ENCODE measurements around the gene OR51D1. TPM values are rescaled to one million over a fixed set of nuclear protein-coding genes. Genes with fewer than 3 reads are reported as not detected.

The OR51D1 gene
- total and polyA plus RNA-seq, 5 donors: not detected

DNA sequence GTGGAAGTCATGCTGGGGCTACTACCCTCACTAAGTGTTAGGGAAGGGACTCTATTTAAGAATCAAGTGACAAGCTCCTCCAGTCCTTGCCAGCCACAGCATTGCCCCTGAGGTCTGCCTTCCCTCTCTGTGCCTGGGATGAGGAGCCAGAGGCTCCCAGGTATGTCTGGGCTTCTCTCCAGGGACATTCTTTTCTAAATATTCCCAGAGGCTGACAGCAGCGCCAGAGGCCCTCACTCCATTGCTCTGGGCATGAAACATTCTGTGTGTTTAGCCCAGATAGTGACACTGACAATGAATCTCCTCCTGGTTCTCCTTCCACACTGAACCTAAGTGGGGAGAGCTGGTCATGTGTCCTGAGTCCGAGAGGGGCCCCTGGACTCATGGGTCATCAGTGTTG lies 8.7 kb downstream of the OR51D1 start:
- DNase-seq: peak in 2 of 3 donors; percentile 48 to 53

DNA sequence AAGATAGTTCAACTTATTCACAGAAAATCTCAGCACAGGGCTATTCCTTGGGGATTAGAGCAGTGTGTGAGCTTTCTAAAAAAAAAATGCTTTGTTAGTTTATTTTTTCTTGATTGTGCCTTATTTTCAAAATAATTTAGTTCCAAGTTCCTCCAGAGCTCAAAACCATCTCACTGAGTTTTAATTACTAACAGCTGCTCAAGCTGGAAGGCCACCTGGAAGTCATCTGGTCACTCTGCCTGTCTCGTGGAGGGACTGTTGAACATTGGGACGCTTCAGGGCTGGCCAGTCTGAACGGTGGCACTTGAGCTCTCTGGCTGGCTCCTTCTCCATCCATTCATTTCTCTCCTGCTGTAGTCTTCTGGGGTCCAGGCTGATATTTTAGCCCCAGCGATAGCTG lies 10.5 kb downstream of the OR51D1 start:
- ATAC-seq (no peak), DNase-seq (no peak)
- WGBS: 54% methylated on average over 4 of the region's 4 CpGs

More for the DNA sequence above, 8.7 kb downstream of the OR51D1 start:
- H3K4me3 ChIP-seq (ENCODE audit: low read length): no peak overlapping the region
- ATAC-seq: peak; percentile 64 to 85
- H3K27ac ChIP-seq (ENCODE audit: low read length): peak overlapping the region; percentile 75
- no peaks in the 10 kb centered on the region for H3K27me3 ChIP-seq (ENCODE audit: control insufficient read depth, insufficient read depth)
- no peaks in the 10 kb centered on the region for H3K4me1 ChIP-seq (ENCODE audit: control insufficient read depth, insufficient read depth, low read length)
- 67% methylated on average over 2 of the region's 2 CpGs for WGBS
- intact Hi-C loops (cut with DNase I): no loop called here
- H3K9me3 ChIP-seq (ENCODE audit: control insufficient read depth, low read length): no peaks in the 10 kb centered on the region

DNA sequence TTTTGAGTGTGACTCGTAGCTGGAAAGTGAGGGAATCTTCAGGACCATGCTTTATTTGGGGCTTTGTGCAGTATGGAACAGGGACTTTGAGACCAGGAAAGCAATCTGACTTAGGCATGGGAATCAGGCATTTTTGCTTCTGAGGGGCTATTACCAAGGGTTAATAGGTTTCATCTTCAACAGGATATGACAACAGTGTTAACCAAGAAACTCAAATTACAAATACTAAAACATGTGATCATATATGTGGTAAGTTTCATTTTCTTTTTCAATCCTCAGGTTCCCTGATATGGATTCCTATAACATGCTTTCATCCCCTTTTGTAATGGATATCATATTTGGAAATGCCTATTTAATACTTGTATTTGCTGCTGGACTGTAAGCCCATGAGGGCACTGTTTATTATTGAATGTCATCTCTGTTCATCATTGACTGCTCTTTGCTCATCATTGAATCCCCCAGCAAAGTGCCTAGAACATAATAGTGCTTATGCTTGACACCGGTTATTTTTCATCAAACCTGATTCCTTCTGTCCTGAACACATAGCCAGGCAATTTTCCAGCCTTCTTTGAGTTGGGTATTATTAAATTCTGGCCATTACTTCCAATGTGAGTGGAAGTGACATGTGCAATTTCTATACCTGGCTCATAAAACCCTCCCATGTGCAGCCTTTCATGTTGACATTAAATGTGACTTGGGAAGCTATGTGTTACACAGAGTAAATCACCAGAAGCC lies 17.5 kb downstream of the OR51D1 start:
- ATAC-seq: no peak
- DNase-seq: no peak
- Histone ChIP-seq H3K4me3 (ENCODE audit: low read length) (no peak overlapping the region), H3K27me3 (ENCODE audit: control insufficient read depth, insufficient read depth) (no peaks in the 10 kb centered on the region), H3K9me3 (ENCODE audit: control insufficient read depth, low read length) (no peaks in the 10 kb centered on the region), H3K27ac (ENCODE audit: low read length) (no peak overlapping the region), H3K4me1 (ENCODE audit: control insufficient read depth, insufficient read depth, low read length) (no peaks in the 10 kb centered on the region)
- intact Hi-C loops (cut with DNase I): no loop called here
- WGBS: 79% methylated on average over 2 of the region's 2 CpGs

More for the DNA sequence above, 10.5 kb downstream of the OR51D1 start:
- Histone ChIP-seq H3K4me3 (ENCODE audit: low read length) (no peak overlapping the region), H3K9me3 (ENCODE audit: control insufficient read depth, low read length) (no peaks in the 10 kb centered on the region), H3K4me1 (ENCODE audit: control insufficient read depth, insufficient read depth, low read length) (no peaks in the 10 kb centered on the region), H3K27me3 (ENCODE audit: control insufficient read depth, insufficient read depth) (no peaks in the 10 kb centered on the region), H3K27ac (ENCODE audit: low read length) (no peak overlapping the region)
- intact Hi-C loops (cut with DNase I): no loop called here

DNA sequence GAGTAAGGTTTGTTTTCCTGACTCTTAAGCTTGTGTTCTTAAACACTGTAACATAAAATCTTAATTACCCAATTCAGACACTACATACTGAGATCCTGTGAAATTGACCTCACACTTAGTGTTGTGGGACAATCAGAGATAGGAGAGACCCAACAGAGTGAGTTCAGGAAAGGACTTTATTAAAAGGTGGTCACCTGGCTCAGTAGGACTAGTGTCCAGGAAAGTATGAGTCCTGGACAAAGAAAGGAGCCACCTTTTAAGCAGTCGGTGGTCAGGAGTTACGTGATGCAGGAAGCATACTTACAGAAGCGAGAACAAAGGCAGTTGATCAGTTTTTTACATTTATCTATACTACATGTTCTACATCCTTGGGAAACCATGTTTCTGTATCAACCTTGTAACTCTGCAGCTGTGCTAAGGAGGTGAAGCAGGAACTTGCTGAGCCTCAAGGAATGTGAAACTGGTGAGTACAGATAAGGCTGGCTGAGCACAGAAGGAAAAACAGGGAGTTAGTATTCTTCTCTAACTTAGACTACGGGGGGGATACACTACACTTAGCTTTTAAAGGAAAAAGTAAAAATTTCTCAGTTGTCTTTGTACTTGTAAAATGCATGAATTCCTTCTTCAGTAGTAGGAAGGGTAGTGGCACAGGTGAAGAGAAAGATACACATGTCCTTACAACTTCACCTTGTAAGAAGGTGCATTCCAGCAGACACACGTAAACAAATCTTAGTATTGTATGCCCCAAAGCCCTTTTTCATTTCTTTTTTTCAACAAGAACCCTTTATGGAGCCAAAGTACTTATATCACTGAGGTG lies 21.6 kb downstream of the OR51D1 start:
- Histone ChIP-seq H3K4me3 (ENCODE audit: low read length) (no peak overlapping the region), H3K27me3 (ENCODE audit: control insufficient read depth, insufficient read depth) (no peaks in the 10 kb centered on the region), H3K9me3 (ENCODE audit: control insufficient read depth, low read length) (no peaks in the 10 kb centered on the region), H3K4me1 (ENCODE audit: control insufficient read depth, insufficient read depth, low read length) (no peaks in the 10 kb centered on the region), H3K27ac (ENCODE audit: low read length) (no peak overlapping the region)
- ATAC-seq (no peak), DNase-seq (no peak)
- intact Hi-C loops (cut with DNase I): no loop called here
- 51% methylated on average over 5 of the region's 5 CpGs for WGBS

DNA sequence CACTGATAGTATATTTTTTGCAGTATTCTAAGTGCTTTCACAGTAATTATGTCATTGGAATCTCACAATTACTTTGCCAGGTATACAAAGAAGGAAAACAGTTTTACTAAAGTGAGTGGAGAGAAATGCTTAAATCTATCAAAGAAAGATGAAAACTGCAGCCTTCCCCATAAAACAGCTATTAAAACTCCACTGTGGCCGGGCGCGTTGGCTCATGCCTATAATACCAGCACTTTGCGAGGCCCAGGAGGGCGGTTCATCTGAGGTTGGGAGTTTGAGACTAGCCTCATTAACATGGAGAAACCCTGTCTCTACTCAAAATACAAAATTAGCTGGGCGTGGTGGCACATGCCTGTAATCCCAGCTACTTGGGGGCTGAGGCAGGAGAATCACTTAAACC lies 25.6 kb downstream of the OR51D1 start:
- no peak for ATAC-seq
- 92% methylated on average over 6 of the region's 6 CpGs for WGBS
- Histone ChIP-seq H3K27me3 (ENCODE audit: control insufficient read depth, insufficient read depth) (no peaks in the 10 kb centered on the region), H3K4me1 (ENCODE audit: control insufficient read depth, insufficient read depth, low read length) (no peaks in the 10 kb centered on the region), H3K27ac (ENCODE audit: low read length) (no peak overlapping the region), H3K9me3 (ENCODE audit: control insufficient read depth, low read length) (no peaks in the 10 kb centered on the region), H3K4me3 (ENCODE audit: low read length) (no peak overlapping the region)
- intact Hi-C loops (cut with DNase I): no loop called here
- DNase-seq: no peak

DNA sequence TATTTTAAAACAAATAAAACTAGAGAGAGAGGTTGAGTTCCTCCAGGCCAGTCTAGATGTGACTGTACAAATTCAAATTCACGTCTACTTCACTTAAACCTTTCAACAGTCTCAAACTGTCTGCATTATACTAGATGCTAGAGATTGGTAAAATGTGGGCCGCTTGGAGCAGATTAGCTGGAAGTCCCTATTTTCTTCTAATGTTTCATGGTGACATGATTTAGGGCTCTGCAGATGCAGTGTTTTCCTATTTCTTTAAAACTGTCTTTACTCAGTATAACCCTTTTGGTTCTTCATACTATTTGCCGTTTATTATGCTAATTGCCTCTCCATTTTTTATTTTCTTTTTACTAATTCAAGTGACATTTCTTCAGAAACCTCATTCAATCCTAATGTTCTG lies 26.9 kb downstream of the OR51D1 start:
- 78% methylated on average over 3 of the region's 3 CpGs for WGBS
- DNase-seq (no peak), ATAC-seq (no peak)
- H3K4me1 ChIP-seq (ENCODE audit: control insufficient read depth, insufficient read depth, low read length): no peaks in the 10 kb centered on the region
- no peaks in the 10 kb centered on the region for H3K9me3 ChIP-seq (ENCODE audit: control insufficient read depth, low read length)
- no peaks in the 10 kb centered on the region for H3K27me3 ChIP-seq (ENCODE audit: control insufficient read depth, insufficient read depth)
- intact Hi-C loops (cut with DNase I): no loop called here
- H3K4me3 ChIP-seq (ENCODE audit: low read length): no peak overlapping the region
- H3K27ac ChIP-seq (ENCODE audit: low read length): no peak overlapping the region

DNA sequence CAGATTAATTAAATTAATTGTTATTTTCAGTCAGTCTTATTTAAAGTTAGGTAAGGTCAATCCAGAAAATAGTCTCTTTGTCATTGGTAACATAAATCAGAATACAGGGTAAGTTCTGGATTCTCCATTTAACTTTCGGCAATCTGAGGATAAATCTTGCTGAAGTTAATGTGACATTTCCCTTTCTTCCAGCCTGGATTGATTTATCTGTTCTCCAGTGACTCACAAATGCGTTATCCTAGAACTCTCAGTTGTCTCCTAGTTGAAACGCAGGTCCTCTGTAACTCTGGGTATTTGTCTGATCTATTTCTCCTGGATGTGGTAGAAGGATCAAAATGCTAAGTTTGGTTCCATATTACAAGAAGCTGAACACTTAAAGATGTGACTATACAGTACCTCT lies 27.5 kb downstream of the OR51D1 start:
- Histone ChIP-seq H3K4me3 (ENCODE audit: low read length) (no peak overlapping the region), H3K27me3 (ENCODE audit: control insufficient read depth, insufficient read depth) (no peaks in the 10 kb centered on the region), H3K27ac (ENCODE audit: low read length) (no peak overlapping the region), H3K4me1 (ENCODE audit: control insufficient read depth, insufficient read depth, low read length) (no peaks in the 10 kb centered on the region), H3K9me3 (ENCODE audit: control insufficient read depth, low read length) (no peaks in the 10 kb centered on the region)
- DNase-seq: no peak
- no peak for ATAC-seq
- 81% methylated on average over 3 of the region's 3 CpGs for WGBS
- intact Hi-C loops (cut with DNase I): no loop called here

DNA sequence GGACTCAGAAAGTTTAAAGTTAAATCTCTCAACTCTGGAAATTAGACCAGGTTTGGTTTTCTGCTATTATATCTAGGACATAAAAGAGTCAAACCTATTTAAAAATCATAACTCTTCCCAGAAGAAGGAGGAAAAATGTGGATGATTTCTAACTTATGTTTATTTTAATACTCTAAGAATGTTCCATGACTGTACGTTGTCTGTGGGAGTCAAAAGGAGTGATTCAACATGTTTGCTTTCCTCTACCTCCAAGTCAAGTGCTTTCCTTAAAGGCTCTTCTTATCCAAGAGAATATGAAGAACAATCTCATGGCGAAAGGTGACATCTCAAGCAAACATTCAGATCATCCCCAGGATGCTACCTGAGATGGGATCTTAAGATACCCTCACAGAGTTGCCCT lies 28.1 kb downstream of the OR51D1 start:
- 73% methylated on average over 2 of the region's 2 CpGs for WGBS
- ATAC-seq: no peak

DNA sequence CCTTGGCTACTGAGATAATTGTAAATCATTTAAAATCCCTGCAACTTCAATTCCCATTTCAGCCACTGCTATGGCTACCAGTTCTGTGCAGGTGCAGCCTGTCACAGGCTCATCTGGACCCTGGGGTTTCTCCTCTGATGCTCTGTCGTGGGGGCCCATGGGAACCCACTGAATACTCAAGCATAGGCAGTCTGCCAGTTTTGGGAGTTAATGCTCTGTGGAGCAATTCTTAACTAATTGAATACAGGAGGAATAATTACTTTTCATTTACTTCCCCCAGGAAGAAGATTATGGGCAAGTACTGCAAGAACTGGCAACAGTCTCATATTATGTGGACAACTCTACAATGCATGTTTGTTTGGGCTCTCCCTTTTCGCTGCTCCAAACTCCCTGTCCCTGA lies 34.5 kb downstream of the OR51D1 start:
- WGBS: 65% methylated on average over 2 of the region's 2 CpGs
- intact Hi-C loops (cut with DNase I): no loop called here
- ATAC-seq: no peak
- Histone ChIP-seq H3K4me3 (ENCODE audit: low read length) (no peak overlapping the region), H3K27me3 (ENCODE audit: control insufficient read depth, insufficient read depth) (no peaks in the 10 kb centered on the region), H3K27ac (ENCODE audit: low read length) (no peak overlapping the region), H3K9me3 (ENCODE audit: control insufficient read depth, low read length) (no peaks in the 10 kb centered on the region), H3K4me1 (ENCODE audit: control insufficient read depth, insufficient read depth, low read length) (no peaks in the 10 kb centered on the region)
- no peak for DNase-seq

More for the DNA sequence above, 28.1 kb downstream of the OR51D1 start:
- no peaks in the 10 kb centered on the region for H3K9me3 ChIP-seq (ENCODE audit: control insufficient read depth, low read length)
- no peaks in the 10 kb centered on the region for H3K27me3 ChIP-seq (ENCODE audit: control insufficient read depth, insufficient read depth)
- H3K27ac ChIP-seq (ENCODE audit: low read length): no peak overlapping the region
- DNase-seq: no peak
- intact Hi-C loops (cut with DNase I): no loop called here
- H3K4me1 ChIP-seq (ENCODE audit: control insufficient read depth, insufficient read depth, low read length): no peaks in the 10 kb centered on the region
- H3K4me3 ChIP-seq (ENCODE audit: low read length): no peak overlapping the region

DNA sequence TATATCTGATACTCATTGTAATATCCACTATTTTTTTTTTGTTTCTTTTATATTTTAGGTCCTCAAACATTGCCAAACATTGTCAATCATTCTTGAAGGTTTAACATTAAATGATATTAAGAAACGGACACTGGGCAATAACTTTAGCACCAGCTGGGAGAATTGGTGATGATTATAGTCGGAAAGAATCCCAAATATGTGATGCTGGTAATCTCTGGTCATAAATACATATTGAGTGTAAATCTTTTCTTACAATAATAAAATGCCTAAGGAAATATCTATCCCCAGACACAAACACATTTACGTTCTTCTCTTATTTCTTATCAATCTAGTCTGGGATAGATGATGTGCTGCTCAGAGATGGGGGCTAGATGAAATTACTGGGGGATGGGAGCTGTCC lies 35.2 kb downstream of the OR51D1 start:
- DNase-seq (no peak), ATAC-seq (no peak)
- intact Hi-C loops (cut with DNase I): no loop called here
- H3K27me3 ChIP-seq (ENCODE audit: control insufficient read depth, insufficient read depth): no peaks in the 10 kb centered on the region
- H3K27ac ChIP-seq (ENCODE audit: low read length): no peak overlapping the region
- WGBS: 37% methylated on average over 3 of the region's 3 CpGs
- H3K4me1 ChIP-seq (ENCODE audit: control insufficient read depth, insufficient read depth, low read length): no peaks in the 10 kb centered on the region
- H3K4me3 ChIP-seq (ENCODE audit: low read length): no peak overlapping the region
- H3K9me3 ChIP-seq (ENCODE audit: control insufficient read depth, low read length): no peaks in the 10 kb centered on the region

DNA sequence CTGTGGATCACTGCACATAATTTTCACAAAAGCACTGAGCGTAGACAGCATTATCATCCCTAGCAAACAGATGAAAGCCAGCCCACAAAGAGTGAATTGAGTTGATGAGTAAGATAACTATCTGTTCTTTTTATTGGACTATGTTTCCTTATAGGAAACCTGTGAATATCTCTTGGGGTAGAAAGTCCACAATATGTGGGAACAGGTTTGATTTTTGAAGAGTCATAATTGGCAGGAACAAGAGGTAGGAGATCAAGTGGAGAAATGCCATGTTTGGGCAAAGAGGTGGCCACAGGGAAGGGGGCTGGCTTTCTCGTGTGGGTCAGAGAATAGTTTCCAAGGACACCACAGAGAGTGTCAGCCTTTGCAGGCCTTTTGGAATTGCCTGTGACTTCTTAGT lies 36.5 kb downstream of the OR51D1 start:
- H3K27me3 ChIP-seq (ENCODE audit: control insufficient read depth, insufficient read depth): no peaks in the 10 kb centered on the region
- 65% methylated on average over 2 of the region's 2 CpGs for WGBS
- DNase-seq: no peak

More for the DNA sequence above, 36.5 kb downstream of the OR51D1 start:
- Histone ChIP-seq H3K4me1 (ENCODE audit: control insufficient read depth, insufficient read depth, low read length) (no peaks in the 10 kb centered on the region), H3K9me3 (ENCODE audit: control insufficient read depth, low read length) (no peaks in the 10 kb centered on the region), H3K27ac (ENCODE audit: low read length) (no peak overlapping the region), H3K4me3 (ENCODE audit: low read length) (no peak overlapping the region)
- intact Hi-C loops (cut with DNase I): no loop called here
- ATAC-seq: no peak

Measured in right cardiac atrium (tissue), 5 donors.